Dendritic cell treated with granulocyte-macrophage colony-stimulating factor and Interleukin-4, amounts not matched to agents 40 ng/mL and 50 ng/mL, for 4 days (primary cell): ENCODE data around the gene ZNF836.
A peak's percentile ranks its signal among the peaks of the same experiment; 100 is the strongest.

Source experiments
- H3K27ac Mint-ChIP-seq: one replicate; pipeline ENCODE4 v1.8.0; 2022; ENCODE audit warnings: mild to moderate bottlenecking, mixed read lengths
- H3K27me3 Mint-ChIP-seq: one replicate; pipeline ENCODE4 v1.8.0; 2022; ENCODE audit warnings: mild to moderate bottlenecking, mixed read lengths
- H3K36me3 Mint-ChIP-seq: one replicate; pipeline ENCODE4 v1.8.0; 2022; ENCODE audit warnings: low read depth, mixed read lengths
- H3K4me1 Mint-ChIP-seq: one replicate; pipeline ENCODE4 v1.8.0; 2022; ENCODE audit warnings: low read depth, mixed read lengths
- H3K4me3 Mint-ChIP-seq: one replicate; pipeline ENCODE4 v1.8.0; 2022; ENCODE audit warnings: mild to moderate bottlenecking, moderate library complexity, mixed read lengths
- H3K9me3 Mint-ChIP-seq: one replicate; pipeline ENCODE4 v1.8.0; 2022; ENCODE audit warnings: mixed read lengths
- intact Hi-C: fragments of 100-400 bp; cut with micrococcal nuclease; formaldehyde crosslinking; loops from one replicate; pipeline ENCODE4 v1.15.0; 2022

Gene ZNF836

GRCh38 chr19:52196256-52196967 is 25.0 kb upstream of the ZNF836 start:
- intact Hi-C loops: no loop called here
- Mint-ChIP-seq H3K36me3 (peaks cover 87% of the 10 kb centered on the region), H3K27me3 (no peaks in the 10 kb centered on the region), H3K4me3 (no peak overlapping the region), H3K9me3 (no peaks in the 10 kb centered on the region), H3K27ac (no peak overlapping the region), H3K4me1 (peaks cover 30% of the 10 kb centered on the region)

GRCh38 chr19:52191951-52192350 is 20.5 kb upstream of the ZNF836 start:
- peaks cover 44% of the 10 kb centered on the region for H3K4me1 Mint-ChIP-seq
- H3K4me3 Mint-ChIP-seq: no peak overlapping the region
- no peaks in the 10 kb centered on the region for H3K27me3 Mint-ChIP-seq
- no peak overlapping the region for H3K27ac Mint-ChIP-seq
- intact Hi-C loops: no loop called here
- H3K36me3 Mint-ChIP-seq: peaks cover 68% of the 10 kb centered on the region
- no peaks in the 10 kb centered on the region for H3K9me3 Mint-ChIP-seq

- Mint-ChIP-seq H3K4me1 (peaks cover 44% of the 10 kb centered on the region), H3K27me3 (no peaks in the 10 kb centered on the region), H3K4me3 (peak overlapping the region; percentile 97), H3K36me3 (peaks cover 63% of the 10 kb centered on the region), H3K9me3 (no peaks in the 10 kb centered on the region), H3K27ac (no peak overlapping the region)
- intact Hi-C loops: no loop called here
Observed at GRCh38 chr19:52191389-52191788, 20.0 kb upstream of the ZNF836 start.

DNA sequence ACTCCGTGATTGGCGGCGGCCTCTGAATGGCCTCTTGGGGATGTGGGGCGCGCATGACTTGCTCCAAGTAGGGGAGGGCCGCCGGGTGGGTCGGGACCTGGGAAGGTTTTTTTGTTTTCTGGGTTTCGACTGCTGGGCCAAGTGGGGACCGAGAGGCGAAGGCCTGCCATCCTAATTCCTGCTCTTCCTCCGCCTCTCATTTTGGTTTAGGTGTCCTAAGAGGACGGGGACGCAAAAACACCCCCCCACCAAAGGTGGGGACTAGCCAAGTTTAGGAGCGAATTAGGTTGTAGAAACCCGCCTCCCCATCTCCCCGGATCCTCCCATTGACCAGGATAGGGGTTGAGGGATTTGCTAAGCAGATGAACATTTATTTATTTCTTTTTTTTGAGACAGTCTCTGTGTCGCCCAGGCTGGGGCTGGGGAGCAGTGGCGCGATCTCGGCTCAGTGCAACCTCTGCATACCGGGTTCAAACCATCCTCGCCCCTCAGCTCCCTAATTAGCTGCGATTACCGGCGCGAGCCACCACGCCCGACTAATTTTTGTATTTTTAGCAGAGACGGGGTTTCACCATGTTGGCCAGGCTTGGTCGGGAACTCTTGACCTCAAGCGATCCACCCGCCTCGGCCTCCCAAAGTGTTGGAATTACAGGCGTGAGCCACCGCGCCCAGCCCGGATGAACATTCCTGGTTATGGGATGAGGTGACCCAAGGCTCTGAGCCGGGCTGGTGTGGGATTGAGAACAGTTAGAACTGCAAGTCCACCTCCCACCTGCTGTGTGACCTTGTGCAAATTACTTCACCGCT is 19.3 kb upstream of the ZNF836 start:
- Mint-ChIP-seq H3K36me3 (peaks cover 56% of the 10 kb centered on the region), H3K4me1 (peaks cover 44% of the 10 kb centered on the region), H3K27me3 (no peaks in the 10 kb centered on the region), H3K9me3 (no peaks in the 10 kb centered on the region), H3K4me3 (peak overlapping the region; percentile 97), H3K27ac (peak overlapping the region; percentile 98)
- intact Hi-C loops: loop anchor here (1.0 kb wide), 1 partner anchor 51 kb away; the partner anchor contains the start of gene ZNF616

GRCh38 chr19:52189735-52190486 is 18.5 kb upstream of the ZNF836 start, which contains the start of gene PPP2R1A:
Gene PPP2R1A (plus strand): TSS chr19:52190052. CDS start chr19:52190097, 45 bp downstream.
- Mint-ChIP-seq H3K27ac (peak within 1 kb of the TSS; percentile 98), H3K4me1 (peaks cover 44% of the 10 kb centered on the region), H3K9me3 (no peaks in the 10 kb centered on the region), H3K36me3 (peaks cover 48% of the 10 kb centered on the region), H3K4me3 (peak within 1 kb of the TSS; percentile 97), H3K27me3 (no peaks in the 10 kb centered on the region)
- intact Hi-C loops: loop anchor here (1.0 kb wide), 1 partner anchor 51 kb away; the partner anchor contains the start of gene ZNF616

DNA sequence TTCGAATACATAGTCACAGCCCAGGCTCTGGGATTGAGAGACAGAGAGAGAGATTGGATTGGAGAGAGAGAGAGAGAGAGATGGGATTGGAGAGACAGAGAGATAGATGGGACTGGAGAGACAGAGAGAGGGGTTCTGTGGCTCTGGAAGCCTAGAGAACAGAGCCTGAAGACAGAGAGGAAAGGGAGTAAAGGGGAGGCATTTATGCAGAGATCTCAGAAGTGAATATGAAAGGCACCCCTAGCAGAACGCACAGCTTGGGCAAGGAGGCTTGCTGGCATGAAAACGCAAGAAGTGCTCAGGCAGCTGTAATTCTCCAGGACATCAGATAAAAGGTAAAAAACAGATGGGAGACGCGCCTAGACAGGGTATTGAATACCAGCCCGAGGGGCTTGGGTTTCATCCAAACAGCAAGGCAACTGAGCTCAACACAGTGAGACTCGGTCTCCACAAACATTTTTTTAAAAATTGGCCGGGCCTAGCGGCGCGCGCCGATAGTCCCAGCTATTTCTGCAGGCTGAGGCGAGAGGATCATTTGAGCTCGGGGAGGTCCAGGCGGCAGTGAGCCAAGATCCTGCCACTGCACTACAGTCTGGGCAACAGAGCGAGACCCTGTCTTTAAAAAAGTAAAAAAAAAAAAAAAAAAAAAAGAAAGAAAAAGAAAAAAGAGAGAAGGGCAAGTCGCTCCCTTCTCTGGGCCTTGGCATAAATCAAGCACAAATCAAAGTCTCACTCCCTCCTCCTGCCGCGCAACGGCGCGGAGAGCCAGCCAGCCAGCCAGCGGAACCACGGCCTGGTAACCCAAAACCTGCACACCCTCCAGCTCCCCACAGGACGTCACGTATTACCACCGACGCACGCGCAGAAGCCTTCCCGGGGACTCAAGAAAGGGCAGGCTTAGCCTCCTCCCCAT is 17.7 kb upstream of the ZNF836 start:
- Mint-ChIP-seq H3K27ac (peak overlapping the region; percentile 98), H3K4me3 (peak overlapping the region; percentile 97), H3K9me3 (no peaks in the 10 kb centered on the region), H3K36me3 (peaks cover 40% of the 10 kb centered on the region), H3K4me1 (peaks cover 37% of the 10 kb centered on the region), H3K27me3 (no peaks in the 10 kb centered on the region)
- intact Hi-C loops: no loop called here

- Mint-ChIP-seq H3K27ac (no peak overlapping the region), H3K36me3 (peaks cover 23% of the 10 kb centered on the region), H3K9me3 (no peaks in the 10 kb centered on the region), H3K4me1 (peaks cover 25% of the 10 kb centered on the region), H3K27me3 (no peaks in the 10 kb centered on the region), H3K4me3 (no peak overlapping the region)
- intact Hi-C loops: no loop called here
Observed at GRCh38 chr19:52187407-52187806, 16.0 kb upstream of the ZNF836 start.

- Mint-ChIP-seq H3K36me3 (peaks cover 1% of the 10 kb centered on the region), H3K27me3 (peaks cover 2% of the 10 kb centered on the region), H3K4me1 (peaks cover 4% of the 10 kb centered on the region), H3K27ac (no peak overlapping the region), H3K4me3 (no peak overlapping the region), H3K9me3 (no peaks in the 10 kb centered on the region)
- intact Hi-C loops: no loop called here
Observed at GRCh38 chr19:52176574-52176973, 5.2 kb upstream of the ZNF836 start.

GRCh38 chr19:52172347-52172746 is 926 bp upstream of the ZNF836 start:
- no peak overlapping the region for H3K27ac Mint-ChIP-seq
- H3K4me3 Mint-ChIP-seq: no peak overlapping the region
- H3K27me3 Mint-ChIP-seq: peaks cover 7% of the 10 kb centered on the region
- H3K9me3 Mint-ChIP-seq: peaks cover 8% of the 10 kb centered on the region
- intact Hi-C loops: no loop called here
- H3K36me3 Mint-ChIP-seq: peaks cover 35% of the 10 kb centered on the region
- peaks cover 15% of the 10 kb centered on the region for H3K4me1 Mint-ChIP-seq

- peaks cover 5% of the 10 kb centered on the region for H3K27me3 Mint-ChIP-seq
- peaks cover 8% of the 10 kb centered on the region for H3K9me3 Mint-ChIP-seq
- peaks cover 45% of the 10 kb centered on the region for H3K36me3 Mint-ChIP-seq
- peaks cover 15% of the 10 kb centered on the region for H3K4me1 Mint-ChIP-seq
- peak overlapping the region; percentile 87 for H3K4me3 Mint-ChIP-seq
- H3K27ac Mint-ChIP-seq: peak overlapping the region; percentile 94
- intact Hi-C loops: no loop called here
Observed at GRCh38 chr19:52170863-52171320, 529 bp downstream of the ZNF836 start.

DNA sequence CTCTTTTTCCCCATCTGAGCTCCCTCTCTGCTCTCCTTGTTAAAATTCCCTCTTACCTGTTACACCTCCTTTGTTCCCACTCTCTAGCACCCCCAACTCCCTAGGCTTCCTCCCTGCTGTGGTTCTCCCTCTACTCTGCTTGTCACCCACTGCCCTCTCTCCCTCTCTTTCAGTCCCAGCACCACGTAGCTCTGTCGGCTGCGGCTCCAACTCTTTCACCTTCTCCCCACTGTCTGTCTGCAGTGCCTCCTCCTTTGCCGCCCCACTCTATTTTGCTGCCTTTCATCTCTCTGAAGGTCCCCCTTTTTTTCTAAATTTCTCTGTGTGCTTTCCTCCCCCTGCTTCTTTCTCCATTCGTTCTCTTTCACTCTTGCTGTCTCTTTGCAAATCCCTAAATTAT is 1.1 kb downstream of the ZNF836 start:
- Mint-ChIP-seq H3K27me3 (peaks cover 5% of the 10 kb centered on the region), H3K36me3 (peaks cover 49% of the 10 kb centered on the region)
- intact Hi-C loops: no loop called here

GRCh38 chr19:52155596-52156359 is 15.6 kb downstream of the ZNF836 start:
- no peak overlapping the region for H3K4me3 Mint-ChIP-seq
- no peak overlapping the region for H3K27ac Mint-ChIP-seq
- H3K9me3 Mint-ChIP-seq: peaks cover 90% of the 10 kb centered on the region
- H3K27me3 Mint-ChIP-seq: no peaks in the 10 kb centered on the region
- no peaks in the 10 kb centered on the region for H3K4me1 Mint-ChIP-seq
- intact Hi-C loops: no loop called here
- H3K36me3 Mint-ChIP-seq: peaks cover 68% of the 10 kb centered on the region

More for the DNA sequence above, 1.1 kb downstream of the ZNF836 start:
- H3K27ac Mint-ChIP-seq: peak overlapping the region; percentile 94
- H3K4me3 Mint-ChIP-seq: peak overlapping the region; percentile 87
- H3K9me3 Mint-ChIP-seq: peaks cover 8% of the 10 kb centered on the region
- H3K4me1 Mint-ChIP-seq: peaks cover 15% of the 10 kb centered on the region
